BLaER1 treated with 17β-estradiol and CSF1 and Interleukin-3, amounts not matched to agents 10 nM and 100 nM (cell line): ENCODE results near the gene STIL.

Source experiments
- H3K27ac ChIP-seq, 11 experiments: shearing (Covaris generic); formaldehyde crosslinking; 2 replicates each; pipeline ENCODE4 v1.8.1; 2022
- H3K27me3 ChIP-seq, 11 experiments: shearing (Covaris generic); formaldehyde crosslinking; 2 replicates each; pipeline ENCODE4 v1.8.1; 2022
- H3K36me3 ChIP-seq, 11 experiments: shearing (Covaris generic); formaldehyde crosslinking; 2 replicates each; pipeline ENCODE4 v1.8.1; 2022
- H3K4me1 ChIP-seq, 10 experiments: shearing (Covaris generic); formaldehyde crosslinking; 2 replicates each; pipeline ENCODE4 v1.8.1; 2022
- H3K4me2 ChIP-seq, 11 experiments: shearing (Covaris generic); formaldehyde crosslinking; 2 replicates each; pipeline ENCODE4 v1.8.1; 2022
- H3K4me3 ChIP-seq, 10 experiments: shearing (Covaris generic); formaldehyde crosslinking; 2 replicates each; pipeline ENCODE4 v1.8.1; 2022
- H3K9ac ChIP-seq, 11 experiments: shearing (Covaris generic); formaldehyde crosslinking; 2 replicates each; pipeline ENCODE4 v1.8.1; 2022
- H3K9me3 ChIP-seq, 11 experiments: shearing (Covaris generic); formaldehyde crosslinking; replicated peaks in 1 of 11; 2 replicates each; pipeline ENCODE4 v1.8.1; 2022
- H4K20me1 ChIP-seq, 11 experiments: shearing (Covaris generic); formaldehyde crosslinking; 2 replicates each; pipeline ENCODE4 v1.8.1; 2022
- Cebpa-rat ChIP-seq, 11 experiments: shearing (Covaris generic); IDR thresholded peaks; 2 replicates each; pipeline ENCODE4 v1.8.1; 2022

Gene STIL

GRCh38 chr1:47338249-47339077 is 24.5 kb upstream of the STIL start:
- Histone ChIP-seq H3K4me1 (peaks cover 20 to 39% (median 33%) of the 10 kb centered on the region in 10 experiments), H3K9ac (peak overlapping the region in 4 of 11 experiments; percentile 24 to 44 (median 32); a peak in 3 of 22 replicates), H3K9me3 (no peaks in the 10 kb centered on the region), H3K36me3 (peaks cover 6 to 46% (median 35%) of the 10 kb centered on the region in 11 experiments; a peak in 21 of 22 replicates), H3K27me3 (no peaks in the 10 kb centered on the region), H3K4me3 (no peak overlapping the region), H3K4me2 (peak overlapping the region; percentile 8 to 67 (median 56); a peak in 20 of 22 replicates), H3K27ac (peak overlapping the region in 1 of 11 experiments; percentile 35; a peak in 2 of 22 replicates), H4K20me1 (peaks cover 31 to 86% (median 71%) of the 10 kb centered on the region in 11 experiments; a peak in 20 of 22 replicates)
- no peak for TF ChIP-seq Cebpa-rat (IDR thresholded peaks at IDR 0.05)

GRCh38 chr1:47337350-47337749 is 23.4 kb upstream of the STIL start:
- peak overlapping the region in 8 of 11 experiments; percentile 38 to 67 (median 56); a peak in 13 of 22 replicates for H3K4me2 ChIP-seq
- no peaks in the 10 kb centered on the region for H3K9me3 ChIP-seq
- peaks cover 29 to 75% (median 67%) of the 10 kb centered on the region in 11 experiments; a peak in 20 of 22 replicates for H4K20me1 ChIP-seq
- no peak overlapping the region for H3K9ac ChIP-seq
- no peaks in the 10 kb centered on the region for H3K27me3 ChIP-seq
- no peak overlapping the region for H3K4me3 ChIP-seq
- no peak overlapping the region for H3K27ac ChIP-seq
- peaks cover 30 to 47% (median 42%) of the 10 kb centered on the region in 10 experiments for H3K4me1 ChIP-seq
- H3K36me3 ChIP-seq = peaks cover 0 to 36% (median 25%) of the 10 kb centered on the region in 11 experiments; a peak in 20 of 22 replicates
- no peak for TF ChIP-seq Cebpa-rat (IDR thresholded peaks at IDR 0.05)

GRCh38 chr1:47334765-47335435 is 21.0 kb upstream of the STIL start:
- H3K27me3 ChIP-seq = no peaks in the 10 kb centered on the region
- H3K4me1 ChIP-seq = peaks cover 36 to 59% (median 47%) of the 10 kb centered on the region in 10 experiments
- H4K20me1 ChIP-seq = peaks cover 19 to 52% (median 46%) of the 10 kb centered on the region in 11 experiments; a peak in 20 of 22 replicates
- TF ChIP-seq Cebpa-rat (IDR thresholded peaks at IDR 0.05) = no peak
- H3K27ac ChIP-seq = peak overlapping the region; percentile 90 to 98 (median 93)
- H3K36me3 ChIP-seq = peaks cover 0 to 20% (median 12%) of the 10 kb centered on the region in 11 experiments; a peak in 15 of 22 replicates
- peak overlapping the region; percentile 78 to 94 (median 88) for H3K4me2 ChIP-seq
- peak overlapping the region; percentile 74 to 94 (median 80) for H3K4me3 ChIP-seq
- no peaks in the 10 kb centered on the region for H3K9me3 ChIP-seq
- H3K9ac ChIP-seq = peak overlapping the region; percentile 92 to 98 (median 95)

GRCh38 chr1:47333922-47334764 is 20.2 kb upstream of the STIL start:
- H4K20me1 ChIP-seq = peaks cover 16 to 45% (median 40%) of the 10 kb centered on the region in 11 experiments; a peak in 20 of 22 replicates
- H3K27ac ChIP-seq = peak overlapping the region; percentile 90 to 98 (median 93)
- peaks cover 0 to 15% (median 9%) of the 10 kb centered on the region in 11 experiments; a peak in 15 of 22 replicates for H3K36me3 ChIP-seq
- TF ChIP-seq Cebpa-rat (IDR thresholded peaks at IDR 0.05) = no peak
- no peaks in the 10 kb centered on the region for H3K9me3 ChIP-seq
- peak overlapping the region; percentile 92 to 98 (median 95) for H3K9ac ChIP-seq
- peak overlapping the region; percentile 74 to 94 (median 80) for H3K4me3 ChIP-seq
- no peaks in the 10 kb centered on the region for H3K27me3 ChIP-seq
- peak overlapping the region; percentile 78 to 94 (median 88) for H3K4me2 ChIP-seq
- H3K4me1 ChIP-seq = peaks cover 36 to 56% (median 47%) of the 10 kb centered on the region in 10 experiments

- H3K27me3 ChIP-seq = no peaks in the 10 kb centered on the region
- peak within 1 kb of the TSS; percentile 90 to 98 (median 93) for H3K27ac ChIP-seq
- peaks cover 36 to 53% (median 46%) of the 10 kb centered on the region in 10 experiments for H3K4me1 ChIP-seq
- peaks cover 0 to 11% (median 5%) of the 10 kb centered on the region in 11 experiments; a peak in 7 of 22 replicates for H3K36me3 ChIP-seq
- H3K9me3 ChIP-seq = no peaks in the 10 kb centered on the region
- H4K20me1 ChIP-seq = peaks cover 12 to 39% (median 34%) of the 10 kb centered on the region in 11 experiments; a peak in 19 of 22 replicates
- H3K4me3 ChIP-seq = peak within 1 kb of the TSS; percentile 74 to 94 (median 80)
- no peak for TF ChIP-seq Cebpa-rat (IDR thresholded peaks at IDR 0.05)
- peak within 1 kb of the TSS; percentile 92 to 98 (median 95) for H3K9ac ChIP-seq
- H3K4me2 ChIP-seq = peak within 1 kb of the TSS; percentile 80 to 94 (median 90)
These were observed 19.6 kb upstream of the STIL start, which contains the start of gene CMPK1 for GRCh38 chr1:47333578-47333921. TSS of gene CMPK1 (plus strand) at chr1:47333790. CDS start at chr1:47333946, 156 bp downstream.

- no peaks in the 10 kb centered on the region for H3K9me3 ChIP-seq
- TF ChIP-seq Cebpa-rat (IDR thresholded peaks at IDR 0.05) = no peak
- H3K9ac ChIP-seq = peak overlapping the region; percentile 92 to 98 (median 95)
- peaks cover 33 to 50% (median 43%) of the 10 kb centered on the region in 10 experiments for H3K4me1 ChIP-seq
- peak overlapping the region; percentile 90 to 98 (median 93) for H3K27ac ChIP-seq
- H4K20me1 ChIP-seq = peaks cover 11 to 36% (median 31%) of the 10 kb centered on the region in 11 experiments; a peak in 19 of 22 replicates
- peak overlapping the region; percentile 57 to 94 (median 87) for H3K4me2 ChIP-seq
- peaks cover 0 to 11% (median 5%) of the 10 kb centered on the region in 11 experiments; a peak in 7 of 22 replicates for H3K36me3 ChIP-seq
- no peaks in the 10 kb centered on the region for H3K27me3 ChIP-seq
- H3K4me3 ChIP-seq = peak overlapping the region; percentile 74 to 94 (median 80)
These were observed 19.0 kb upstream of the STIL start for GRCh38 chr1:47332779-47333577.

- Histone ChIP-seq H3K9ac (no peak overlapping the region), H3K9me3 (no peaks in the 10 kb centered on the region), H3K4me3 (no peak overlapping the region), H3K4me1 (peaks cover 27 to 41% (median 35%) of the 10 kb centered on the region in 10 experiments), H3K27ac (no peak overlapping the region), H4K20me1 (peaks cover 6 to 26% (median 21%) of the 10 kb centered on the region in 11 experiments; a peak in 17 of 22 replicates), H3K27me3 (no peaks in the 10 kb centered on the region), H3K4me2 (peak overlapping the region in 9 of 11 experiments; percentile 57 to 94 (median 87); a peak in 14 of 22 replicates), H3K36me3 (peaks cover 0 to 8% (median 5%) of the 10 kb centered on the region in 11 experiments; a peak in 7 of 22 replicates)
- TF ChIP-seq Cebpa-rat (IDR thresholded peaks at IDR 0.05) = no peak
These were observed 17.9 kb upstream of the STIL start for GRCh38 chr1:47331875-47332274.
